Progenitor cell of endocrine pancreas (in vitro differentiated cells): ENCODE data around the gene NR2C1. TPM values are rescaled to one million over a fixed set of nuclear protein-coding genes. Genes with fewer than 3 reads are reported as not detected.

ENCODE experiments used
- DNase-seq: peaks from one replicate; pipeline ENCODE4 v3.0.0; 2021; ENCODE audit warnings: low spot score; ENCODE audit not compliant: unreplicated experiment
- H3K27ac Mint-ChIP-seq: 2 replicates; pipeline ENCODE4 v1.8.0; 2021; ENCODE audit warnings: mild to moderate bottlenecking, moderate library complexity, mixed read lengths
- H3K27me3 Mint-ChIP-seq: 2 replicates; pipeline ENCODE4 v1.8.0; 2021; ENCODE audit warnings: mixed read lengths
- H3K36me3 Mint-ChIP-seq: 2 replicates; pipeline ENCODE4 v1.8.0; 2022; ENCODE audit warnings: mixed read lengths; ENCODE audit not compliant: insufficient read depth
- H3K4me1 Mint-ChIP-seq: 2 replicates; pipeline ENCODE4 v1.8.0; 2021; ENCODE audit warnings: low read depth, mixed read lengths
- H3K4me3 Mint-ChIP-seq: 2 replicates; pipeline ENCODE4 v1.8.0; 2021; ENCODE audit warnings: low read depth, mild to moderate bottlenecking, moderate library complexity, mixed read lengths
- H3K9me3 Mint-ChIP-seq: 2 replicates; pipeline ENCODE4 v1.8.0; 2021; ENCODE audit warnings: low read depth, mixed read lengths
- CTCF ChIP-seq: fragments of 200-600 bp; sonication (generic); IDR thresholded peaks from one replicate; pipeline ENCODE4 v1.5.0; 2021; ENCODE audit warnings: antibody characterized with exemption, mild to moderate bottlenecking; ENCODE audit not compliant: unreplicated experiment
- total RNA-seq: library from RNA; stranded (reverse); gene quantifications from 2 replicates; pipeline ENCODE4 v1.2.1, GENCODE V29; 2021

Gene NR2C1
- total RNA-seq, 1 donor from 2014 or later: 58.9 TPM

- no peak overlapping the region for H3K27ac Mint-ChIP-seq
- H3K4me3 Mint-ChIP-seq: peak overlapping the region; percentile 45
- peaks cover 4% of the 10 kb centered on the region for H3K36me3 Mint-ChIP-seq
These were observed 68.8 kb downstream of the NR2C1 start for GRCh38 chr12:95004610-95005009.

DNA sequence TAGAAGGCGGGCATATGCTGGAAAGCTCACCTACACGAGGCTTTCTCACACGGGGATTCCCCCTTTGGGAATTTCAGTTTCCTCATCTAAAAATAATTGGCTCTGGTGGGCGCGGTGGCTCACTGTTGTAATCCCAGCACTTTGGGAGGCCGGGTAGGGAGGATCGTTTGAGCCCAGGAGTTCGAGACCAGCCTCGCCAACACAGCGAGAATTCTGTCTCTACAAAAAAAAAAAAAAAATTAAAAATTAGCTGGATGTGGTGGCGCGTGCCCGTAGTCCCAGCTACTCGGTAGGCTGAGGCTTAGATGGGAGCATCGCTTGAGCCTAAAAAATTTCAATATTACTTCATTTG is 69.5 kb downstream of the NR2C1 start:
- peak overlapping the region; percentile 95 for H3K4me3 Mint-ChIP-seq
- TF ChIP-seq CTCF: no peak
- peaks cover 6% of the 10 kb centered on the region for H3K9me3 Mint-ChIP-seq
- peaks cover 5% of the 10 kb centered on the region for H3K36me3 Mint-ChIP-seq
- H3K4me1 Mint-ChIP-seq: peaks cover 6% of the 10 kb centered on the region
- DNase-seq: no peak
- H3K27ac Mint-ChIP-seq: peak overlapping the region; percentile 94
- no peaks in the 10 kb centered on the region for H3K27me3 Mint-ChIP-seq

More at GRCh38 chr12:95004610-95005009, 68.8 kb downstream of the NR2C1 start:
- Mint-ChIP-seq H3K27me3 (no peaks in the 10 kb centered on the region), H3K4me1 (peaks cover 6% of the 10 kb centered on the region), H3K9me3 (peaks cover 6% of the 10 kb centered on the region)
- no peak for TF ChIP-seq CTCF
- DNase-seq: no peak

- peaks cover 6% of the 10 kb centered on the region for H3K4me1 Mint-ChIP-seq
- H3K36me3 Mint-ChIP-seq: peaks cover 8% of the 10 kb centered on the region
- peak within 1 kb of the TSS; percentile 94 for H3K27ac Mint-ChIP-seq
- peak within 1 kb of the TSS; percentile 95 for H3K4me3 Mint-ChIP-seq
- TF ChIP-seq CTCF: no peak
- H3K9me3 Mint-ChIP-seq: peaks cover 6% of the 10 kb centered on the region
- H3K27me3 Mint-ChIP-seq: no peaks in the 10 kb centered on the region
- DNase-seq: peak; percentile 92
These were observed 70.1 kb downstream of the NR2C1 start, which contains the start of gene NDUFA12 for GRCh38 chr12:95003213-95003920. Gene NDUFA12, minus strand, starts transcription at chr12:95003697. Its CDS starts 17 bp downstream, at chr12:95003680.

DNA sequence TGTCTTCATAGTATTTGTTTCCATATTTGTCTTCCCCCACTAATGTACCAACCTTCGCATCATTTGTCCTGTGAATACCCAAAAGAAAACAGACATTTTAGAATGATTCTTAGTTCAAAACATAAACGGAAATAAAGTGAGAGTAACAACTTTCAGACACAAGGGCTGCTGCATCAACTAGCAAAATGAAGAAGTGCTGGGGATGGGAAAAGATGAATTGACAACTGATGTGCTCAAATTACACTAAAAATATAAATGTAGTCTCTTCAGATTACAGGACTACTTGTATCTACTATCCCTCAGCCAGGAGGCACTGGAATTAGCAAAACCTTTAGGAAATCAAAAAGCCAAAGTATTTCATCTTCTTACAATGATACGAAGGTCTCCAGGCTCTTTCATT is 70.7 kb downstream of the NR2C1 start:
- DNase-seq: no peak
- Mint-ChIP-seq H3K27ac (peak overlapping the region; percentile 94), H3K4me1 (peaks cover 6% of the 10 kb centered on the region)

DNA sequence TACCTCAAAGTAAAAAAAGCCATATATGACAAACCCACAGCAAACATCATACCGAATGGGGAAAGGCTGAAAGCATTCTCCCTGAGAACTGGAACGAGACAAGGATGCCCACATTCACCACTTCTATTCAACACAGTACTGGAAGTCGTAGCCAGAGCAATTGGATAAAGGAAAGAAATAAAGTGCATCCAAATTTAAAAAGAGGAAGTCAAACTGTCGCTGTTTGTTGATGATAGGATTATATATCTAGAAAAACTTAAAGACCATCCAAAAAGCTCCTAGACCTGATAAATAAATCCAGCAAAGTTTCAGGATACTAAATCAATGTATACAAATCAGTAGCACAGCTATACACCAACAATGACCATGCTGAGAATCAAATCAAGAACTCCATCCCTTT is 75.1 kb downstream of the NR2C1 start:
- no peak overlapping the region for H3K4me3 Mint-ChIP-seq
- DNase-seq: no peak
- peaks cover 11% of the 10 kb centered on the region for H3K36me3 Mint-ChIP-seq
- H3K4me1 Mint-ChIP-seq: peaks cover 6% of the 10 kb centered on the region
- no peak overlapping the region for H3K27ac Mint-ChIP-seq
- H3K9me3 Mint-ChIP-seq: no peaks in the 10 kb centered on the region
- no peaks in the 10 kb centered on the region for H3K27me3 Mint-ChIP-seq
- no peak for TF ChIP-seq CTCF

More for the DNA sequence above, 70.7 kb downstream of the NR2C1 start:
- H3K9me3 Mint-ChIP-seq: peaks cover 6% of the 10 kb centered on the region
- H3K27me3 Mint-ChIP-seq: no peaks in the 10 kb centered on the region
- no peak for TF ChIP-seq CTCF
- peaks cover 7% of the 10 kb centered on the region for H3K36me3 Mint-ChIP-seq
- peak overlapping the region; percentile 95 for H3K4me3 Mint-ChIP-seq
